Nephron (organoid): Measurements from ENCODE around the gene TRDN.
"Not testable (repeated sequence)": the region's sequence is repeated elsewhere in the genome, so short reads cannot be mapped to it uniquely, and the experiment has no call there.

Source experiments
- H3K27ac Mint-ChIP-seq, 3 experiments: 2 replicates each; pipeline ENCODE4 v1.8.0; 2020; ENCODE audit warnings: mixed read lengths in 3 of 3, mild to moderate bottlenecking in 2 of 3, moderate library complexity in 1 of 3
- H3K27me3 Mint-ChIP-seq: 2 replicates; pipeline ENCODE4 v1.8.0; 2021; ENCODE audit warnings: low read depth, mild to moderate bottlenecking, moderate library complexity, mixed read lengths
- H3K36me3 Mint-ChIP-seq: 2 replicates; pipeline ENCODE4 v1.8.0; 2020; ENCODE audit warnings: low read depth, mixed read lengths
- H3K4me1 Mint-ChIP-seq: 2 replicates; pipeline ENCODE4 v1.8.0; 2020; ENCODE audit warnings: mixed read lengths
- H3K4me3 Mint-ChIP-seq, 3 experiments: 2 replicates each; pipeline ENCODE4 v1.8.0; 2020; ENCODE audit warnings: mild to moderate bottlenecking in 3 of 3, mixed read lengths in 3 of 3, moderate library complexity in 2 of 3
- H3K9me3 Mint-ChIP-seq: 2 replicates; pipeline ENCODE4 v1.8.0; 2020; ENCODE audit warnings: mixed read lengths
- TF ChIP-seq, protein P1 (sequence below), 3 experiments: fragments of 200-600 bp; sonication (generic); IDR thresholded peaks; one replicate each; pipeline ENCODE4 v1.5.0; 2021; ENCODE audit warnings: antibody characterized with exemption in 3 of 3; ENCODE audit not compliant: unreplicated experiment in 3 of 3

TRDN gene

DNA sequence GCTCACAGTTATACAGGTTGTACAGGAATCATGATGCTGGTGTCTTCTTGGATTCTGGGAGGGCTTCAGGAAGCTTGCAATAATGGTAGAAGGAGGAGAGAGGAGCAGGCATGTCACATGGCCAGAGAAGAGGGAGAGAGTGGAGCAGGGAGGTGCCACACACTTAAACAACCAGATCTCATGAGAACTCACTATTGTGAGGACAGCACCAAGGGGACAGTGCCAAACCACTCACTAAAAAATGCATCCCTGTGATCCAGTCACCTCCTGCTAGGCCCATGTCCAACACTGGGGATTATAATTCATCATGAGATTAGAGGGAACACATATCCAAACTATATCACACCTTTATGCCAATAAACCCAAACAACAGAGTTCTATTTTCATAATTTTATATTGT is 67.2 kb downstream of the TRDN start:
- TF ChIP-seq, protein P1, sequence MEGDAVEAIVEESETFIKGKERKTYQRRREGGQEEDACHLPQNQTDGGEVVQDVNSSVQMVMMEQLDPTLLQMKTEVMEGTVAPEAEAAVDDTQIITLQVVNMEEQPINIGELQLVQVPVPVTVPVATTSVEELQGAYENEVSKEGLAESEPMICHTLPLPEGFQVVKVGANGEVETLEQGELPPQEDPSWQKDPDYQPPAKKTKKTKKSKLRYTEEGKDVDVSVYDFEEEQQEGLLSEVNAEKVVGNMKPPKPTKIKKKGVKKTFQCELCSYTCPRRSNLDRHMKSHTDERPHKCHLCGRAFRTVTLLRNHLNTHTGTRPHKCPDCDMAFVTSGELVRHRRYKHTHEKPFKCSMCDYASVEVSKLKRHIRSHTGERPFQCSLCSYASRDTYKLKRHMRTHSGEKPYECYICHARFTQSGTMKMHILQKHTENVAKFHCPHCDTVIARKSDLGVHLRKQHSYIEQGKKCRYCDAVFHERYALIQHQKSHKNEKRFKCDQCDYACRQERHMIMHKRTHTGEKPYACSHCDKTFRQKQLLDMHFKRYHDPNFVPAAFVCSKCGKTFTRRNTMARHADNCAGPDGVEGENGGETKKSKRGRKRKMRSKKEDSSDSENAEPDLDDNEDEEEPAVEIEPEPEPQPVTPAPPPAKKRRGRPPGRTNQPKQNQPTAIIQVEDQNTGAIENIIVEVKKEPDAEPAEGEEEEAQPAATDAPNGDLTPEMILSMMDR (IDR thresholded peaks at IDR 0.05; ENCODE audit: unreplicated experiment in 3 of 3), result no peak
- Mint-ChIP-seq H3K27me3 (peaks cover 5% of the 10 kb centered on the region), H3K36me3 (no peaks in the 10 kb centered on the region), H3K4me3 (no peak overlapping the region), H3K27ac (no peak overlapping the region), H3K4me1 (no peaks in the 10 kb centered on the region), H3K9me3 (no peaks in the 10 kb centered on the region)

DNA sequence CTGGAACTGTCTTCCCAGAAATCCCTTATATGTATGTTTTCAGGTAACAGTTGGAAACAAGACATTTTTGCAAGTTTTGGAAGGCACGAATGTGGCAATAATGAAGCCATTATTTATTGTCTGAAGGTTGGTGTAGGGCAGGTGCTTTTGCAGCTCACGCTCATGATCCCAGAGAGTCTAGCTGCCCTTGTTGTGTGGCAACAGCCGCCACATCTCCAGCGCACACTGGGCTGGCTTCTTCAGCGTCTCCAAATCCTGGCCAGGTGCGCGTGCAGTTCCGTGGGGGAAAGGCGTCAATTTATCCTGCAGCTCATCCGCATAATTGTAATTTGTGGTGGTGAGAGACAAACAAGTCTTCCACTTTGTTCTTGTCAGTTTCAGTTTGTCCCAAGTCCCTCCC is 71.2 kb downstream of the TRDN start:
- TF ChIP-seq, protein P1 (IDR thresholded peaks at IDR 0.05; ENCODE audit: unreplicated experiment in 3 of 3), result no peak
- Mint-ChIP-seq H3K27ac (no peak overlapping the region), H3K4me3 (no peak overlapping the region), H3K36me3 (no peaks in the 10 kb centered on the region), H3K27me3 (peaks cover 5% of the 10 kb centered on the region), H3K4me1 (no peaks in the 10 kb centered on the region), H3K9me3 (no peaks in the 10 kb centered on the region)

DNA sequence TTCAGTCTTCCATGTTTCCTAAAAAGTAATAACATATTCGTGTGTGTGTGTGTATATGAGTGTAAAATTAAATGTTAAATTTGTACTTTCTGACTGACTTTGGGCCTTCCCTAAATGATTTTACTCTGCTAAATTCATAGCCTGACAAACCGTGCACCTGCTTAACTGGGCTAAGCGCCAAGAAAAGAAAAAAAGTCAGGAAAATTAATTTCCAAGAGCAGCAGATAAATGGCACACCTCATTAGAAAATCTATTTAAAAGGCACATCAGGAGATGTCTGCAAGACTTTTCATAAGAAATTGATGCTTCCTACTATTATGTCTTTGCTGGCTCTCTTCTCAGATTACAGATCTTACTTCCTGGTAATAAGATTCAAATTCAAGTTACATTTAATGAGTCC is 72.4 kb downstream of the TRDN start:
- Mint-ChIP-seq H3K36me3 (no peaks in the 10 kb centered on the region), H3K4me3 (no peak overlapping the region), H3K4me1 (no peaks in the 10 kb centered on the region), H3K27ac (no peak overlapping the region), H3K9me3 (no peaks in the 10 kb centered on the region), H3K27me3 (peaks cover 5% of the 10 kb centered on the region)
- TF ChIP-seq, protein P1 (IDR thresholded peaks at IDR 0.05; ENCODE audit: unreplicated experiment in 3 of 3), result no peak

DNA sequence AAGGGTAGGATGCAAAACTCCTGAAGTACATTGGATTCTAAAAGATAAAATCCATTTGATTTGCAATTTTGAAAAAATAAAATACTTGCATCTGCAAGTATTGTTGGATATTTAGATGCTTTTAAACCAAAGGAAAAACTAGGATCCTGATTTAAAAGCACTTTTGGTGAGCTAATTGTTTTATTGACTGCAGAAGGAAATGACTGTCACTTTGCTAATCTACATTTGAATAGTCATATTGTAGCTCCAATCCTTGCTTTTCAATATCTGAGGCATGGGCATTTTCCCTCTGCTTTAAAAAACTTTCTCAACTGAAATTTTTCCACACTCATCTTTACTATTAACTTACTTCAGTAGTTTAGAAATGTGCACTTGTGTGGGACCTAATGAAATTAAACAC is 74.1 kb downstream of the TRDN start:
- Mint-ChIP-seq H3K27me3 (peaks cover 10% of the 10 kb centered on the region), H3K4me3 (no peak overlapping the region), H3K4me1 (no peaks in the 10 kb centered on the region), H3K36me3 (no peaks in the 10 kb centered on the region), H3K27ac (no peak overlapping the region), H3K9me3 (no peaks in the 10 kb centered on the region)
- TF ChIP-seq, protein P1 (IDR thresholded peaks at IDR 0.05; ENCODE audit: unreplicated experiment in 3 of 3), result no peak

DNA sequence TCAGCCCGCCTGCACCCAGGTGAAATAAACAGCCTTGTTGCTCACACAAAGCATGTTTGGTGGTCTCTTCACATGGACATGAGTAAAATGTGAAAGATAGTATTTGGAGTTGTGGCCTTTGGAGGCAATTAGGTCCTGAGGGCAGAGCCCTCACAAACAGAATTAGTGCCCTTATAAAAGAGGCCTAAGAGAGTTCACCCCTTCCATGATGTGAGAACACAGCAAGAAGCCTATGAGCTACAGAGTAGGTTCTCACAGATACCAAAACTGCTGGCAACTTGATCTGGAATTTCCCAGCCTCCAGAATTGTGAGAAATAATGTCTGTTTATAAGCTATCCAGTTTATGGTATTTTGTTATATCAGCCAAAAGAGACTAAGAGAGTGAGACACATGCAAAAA is 74.5 kb downstream of the TRDN start:
- no peak overlapping the region for H3K4me3 Mint-ChIP-seq

DNA sequence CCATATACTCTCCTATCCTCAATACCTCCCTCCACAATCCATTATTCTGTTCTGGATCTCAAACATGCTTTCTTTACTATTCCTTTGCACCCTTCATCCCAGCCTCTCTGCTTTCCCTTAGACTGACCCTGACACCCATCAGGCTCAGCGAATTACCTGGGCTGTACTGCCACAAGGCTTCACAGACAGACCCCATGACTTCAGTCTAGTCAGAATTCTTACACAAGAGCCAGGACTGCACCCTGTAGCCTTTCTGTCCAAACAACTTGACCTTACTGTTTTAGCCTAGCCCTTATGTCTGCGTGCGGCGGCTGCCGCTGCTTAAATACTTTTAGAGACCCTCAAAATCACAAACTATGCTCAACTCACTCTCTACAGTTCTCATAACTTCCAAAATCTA is 76.9 kb downstream of the TRDN start:
- H3K27me3 Mint-ChIP-seq, H3K36me3 Mint-ChIP-seq, H3K27ac Mint-ChIP-seq, H3K9me3 Mint-ChIP-seq, H3K4me1 Mint-ChIP-seq, H3K4me3 Mint-ChIP-seq: not testable (repeated sequence)

More for the DNA sequence above, 74.5 kb downstream of the TRDN start:
- TF ChIP-seq, protein P1 (IDR thresholded peaks at IDR 0.05; ENCODE audit: unreplicated experiment in 3 of 3), result no peak
- no peaks in the 10 kb centered on the region for H3K36me3 Mint-ChIP-seq
- no peak overlapping the region for H3K27ac Mint-ChIP-seq
- H3K27me3 Mint-ChIP-seq, result peaks cover 10% of the 10 kb centered on the region
- no peaks in the 10 kb centered on the region for H3K9me3 Mint-ChIP-seq
- H3K4me1 Mint-ChIP-seq, result no peaks in the 10 kb centered on the region

DNA sequence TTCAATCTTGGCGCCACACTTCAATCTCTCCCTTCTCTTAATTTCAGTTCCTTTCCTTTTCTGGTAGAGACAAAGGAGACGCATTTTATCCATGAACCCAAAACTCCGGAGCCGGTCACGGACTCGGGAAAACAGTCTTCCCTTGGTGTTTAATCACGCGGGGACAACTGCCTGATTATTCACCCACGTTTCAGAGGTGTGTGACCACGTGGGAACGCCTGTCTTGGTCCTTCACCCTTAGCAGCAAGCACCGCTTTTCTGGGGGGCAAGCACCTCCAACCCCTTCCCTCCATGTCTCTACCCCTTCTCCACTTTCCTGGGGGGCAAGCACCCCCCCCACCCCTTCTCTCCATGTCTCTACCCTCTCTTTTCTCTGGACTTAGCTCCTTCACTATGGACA is 79.3 kb downstream of the TRDN start:
- not testable (repeated sequence) for H3K4me1 Mint-ChIP-seq, H3K36me3 Mint-ChIP-seq, H3K9me3 Mint-ChIP-seq, H3K27me3 Mint-ChIP-seq, H3K4me3 Mint-ChIP-seq, H3K27ac Mint-ChIP-seq
